ENCODE data around the gene SORBS1. TPM values are rescaled to one million over a fixed set of nuclear protein-coding genes. Genes with fewer than 3 reads are reported as not detected.

Gene SORBS1
- total and polyA plus RNA-seq, 9 of the 15 experiments (the other 6 are each of a cell fraction or from before 2014, with no cell fraction given) = 2.0 to 13.3 (median 6.5) TPM

- TF ChIP-seq ZNF639 (CRISPR knock-in tag; conservative IDR thresholded peaks at IDR 0.05 in 1 of 2, IDR thresholded peaks at IDR 0.05 in 1 of 2) = peak in 1 of 2 experiments; percentile 25; a peak in 1 of 4 replicates
- no peak for TF ChIP-seq KDM5B (IDR thresholded peaks at IDR 0.05; ENCODE audit: insufficient replicate concordance, low read depth, low read length)
- TF ChIP-seq HNRNPK (IDR thresholded peaks at IDR 0.05; ENCODE audit: low read depth, low read length, poor library complexity, severe bottlenecking) = no peak
- TF ChIP-seq ZNF398 (CRISPR knock-in tag; IDR thresholded peaks at IDR 0.05) = no peak
- TF ChIP-seq NR2C1 (IDR thresholded peaks at IDR 0.05) = no peak
- no peak for TF ChIP-seq NR2C1 (tag; IDR thresholded peaks at IDR 0.05)
- TF ChIP-seq PHB (CRISPR knock-in tag; IDR thresholded peaks at IDR 0.05) = no peak
- TF ChIP-seq ZC3H8 (IDR thresholded peaks at IDR 0.05) = no peak
- peak; percentile 57; the same call in 1 of the 2 replicates for TF ChIP-seq JUND (IDR thresholded peaks at IDR 0.05; ENCODE audit: borderline replicate concordance, low read depth, low read length)
- no peak for TF ChIP-seq JUND (tag; IDR thresholded peaks at IDR 0.05; ENCODE audit: borderline replicate concordance, low read depth, low read length)
- no peak for TF ChIP-seq ZNF444 (CRISPR knock-in tag; IDR thresholded peaks at IDR 0.05)
- no peak for TF ChIP-seq SETDB1 (IDR thresholded peaks at IDR 0.05; ENCODE audit: low read length)
- no peak for TF ChIP-seq TAF1 (IDR thresholded peaks at IDR 0.05; ENCODE audit: control insufficient read depth, extremely low read depth, insufficient read depth, low read length, severe bottlenecking)
- TF ChIP-seq YY1 (IDR thresholded peaks at IDR 0.05; ENCODE audit: borderline replicate concordance in 1 of 3, control insufficient read depth in 1 of 3, extremely low read depth in 1 of 3, insufficient read depth in 3 of 3, insufficient read length in 1 of 3, insufficient replicate concordance in 2 of 3, low read depth in 1 of 3, low read length in 2 of 3) = no peak
- no peak for TF ChIP-seq HDAC8 (tag; IDR thresholded peaks at IDR 0.05)
- TF ChIP-seq U2AF2 (optimal IDR thresholded peaks at IDR 0.05; ENCODE audit: low read depth, low read length) = no peak
- TF ChIP-seq IRF1 (CRISPR knock-in tag; IDR thresholded peaks at IDR 0.05; ENCODE audit: borderline replicate concordance) = no peak
- TF ChIP-seq ZNF232 (CRISPR knock-in tag; IDR thresholded peaks at IDR 0.05) = no peak
- no peak for TF ChIP-seq ZSCAN32 (CRISPR knock-in tag; IDR thresholded peaks at IDR 0.05)
- TF ChIP-seq RFX1 (IDR thresholded peaks at IDR 0.05) = no peak
- TF ChIP-seq HOXB6 (CRISPR knock-in tag; IDR thresholded peaks at IDR 0.05; ENCODE audit: borderline replicate concordance) = no peak
Observed at GRCh38 chr10:95333997-95334804, 227.0 kb downstream of the SORBS1 start (continued).
